Measurements from ENCODE around the gene CITED2. TPM values are rescaled to one million over a fixed set of nuclear protein-coding genes. Genes with fewer than 3 reads are reported as not detected.

CITED2 gene
- total RNA-seq, 2 donors from 2014 or later = 113 to 119 TPM

- H3K36me3 ChIP-seq = no peaks in the 10 kb centered on the region
- no peak overlapping the region for H3K27ac ChIP-seq
- no peak overlapping the region for H3K4me3 ChIP-seq
- DNase-seq = no peak
- no peaks in the 10 kb centered on the region for H3K27me3 ChIP-seq
- intact Hi-C loops (cut with DNase I) = no loop called here
- no peak overlapping the region for H3K9ac ChIP-seq (ENCODE audit: low read depth in 2 of 2, low read length in 2 of 2)
- no peaks in the 10 kb centered on the region for H3K9me3 ChIP-seq
- H3K4me1 ChIP-seq = no peaks in the 10 kb centered on the region
- no peak for TF ChIP-seq CTCF (IDR thresholded peaks at IDR 0.05)
Observed at GRCh38 chr6:139355172-139355571, 19.3 kb downstream of the CITED2 start.

GRCh38 chr6:139354189-139354588 is 20.3 kb downstream of the CITED2 start:
- DNase-seq = no peak
- no peak overlapping the region for H3K4me3 ChIP-seq
- no peaks in the 10 kb centered on the region for H3K9me3 ChIP-seq
- H3K27me3 ChIP-seq = no peaks in the 10 kb centered on the region
- intact Hi-C loops (cut with DNase I) = no loop called here
- H3K9ac ChIP-seq (ENCODE audit: low read depth in 2 of 2, low read length in 2 of 2) = no peak overlapping the region
- no peak overlapping the region for H3K27ac ChIP-seq
- H3K4me1 ChIP-seq = no peaks in the 10 kb centered on the region
- TF ChIP-seq CTCF (IDR thresholded peaks at IDR 0.05) = no peak
- H3K36me3 ChIP-seq = no peaks in the 10 kb centered on the region

GRCh38 chr6:139349464-139350020 is 24.9 kb downstream of the CITED2 start:
- Histone ChIP-seq H3K9ac (ENCODE audit: low read depth in 2 of 2, low read length in 2 of 2) (no peak overlapping the region), H3K9me3 (no peaks in the 10 kb centered on the region), H3K27ac (no peak overlapping the region), H3K27me3 (no peaks in the 10 kb centered on the region), H3K4me1 (no peaks in the 10 kb centered on the region), H3K36me3 (no peaks in the 10 kb centered on the region), H3K4me3 (no peak overlapping the region)
- no peak for DNase-seq
- intact Hi-C loops (cut with DNase I) = no loop called here
- no peak for TF ChIP-seq CTCF (IDR thresholded peaks at IDR 0.05)

GRCh38 chr6:139346392-139346791 is 28.1 kb downstream of the CITED2 start:
- H3K36me3 ChIP-seq = no peaks in the 10 kb centered on the region
- no peak overlapping the region for H3K9ac ChIP-seq (ENCODE audit: low read depth in 2 of 2, low read length in 2 of 2)
- DNase-seq = no peak
- no peaks in the 10 kb centered on the region for H3K9me3 ChIP-seq
- H3K27me3 ChIP-seq = no peaks in the 10 kb centered on the region
- H3K27ac ChIP-seq = no peak overlapping the region
- intact Hi-C loops (cut with DNase I) = no loop called here
- no peaks in the 10 kb centered on the region for H3K4me1 ChIP-seq
- TF ChIP-seq CTCF (IDR thresholded peaks at IDR 0.05) = no peak
- no peak overlapping the region for H3K4me3 ChIP-seq

- no peak overlapping the region for H3K27ac ChIP-seq
Observed at GRCh38 chr6:139344186-139344963, 30.1 kb downstream of the CITED2 start.

More at GRCh38 chr6:139344186-139344963, 30.1 kb downstream of the CITED2 start:
- intact Hi-C loops (cut with DNase I) = no loop called here
- Histone ChIP-seq H3K27me3 (no peaks in the 10 kb centered on the region), H3K4me1 (no peaks in the 10 kb centered on the region), H3K36me3 (no peaks in the 10 kb centered on the region), H3K4me3 (no peak overlapping the region), H3K9me3 (no peaks in the 10 kb centered on the region), H3K9ac (ENCODE audit: low read depth in 2 of 2, low read length in 2 of 2) (no peak overlapping the region)
- TF ChIP-seq CTCF (IDR thresholded peaks at IDR 0.05) = no peak
- no peak for DNase-seq

Data from colonic mucosa (tissue), 4 donors.